ENCODE data around the gene CACNA2D3.
"Not testable (repeated sequence)": the region's sequence is repeated elsewhere in the genome, so short reads cannot be mapped to it uniquely, and the experiment has no call there.

CACNA2D3 gene

DNA sequence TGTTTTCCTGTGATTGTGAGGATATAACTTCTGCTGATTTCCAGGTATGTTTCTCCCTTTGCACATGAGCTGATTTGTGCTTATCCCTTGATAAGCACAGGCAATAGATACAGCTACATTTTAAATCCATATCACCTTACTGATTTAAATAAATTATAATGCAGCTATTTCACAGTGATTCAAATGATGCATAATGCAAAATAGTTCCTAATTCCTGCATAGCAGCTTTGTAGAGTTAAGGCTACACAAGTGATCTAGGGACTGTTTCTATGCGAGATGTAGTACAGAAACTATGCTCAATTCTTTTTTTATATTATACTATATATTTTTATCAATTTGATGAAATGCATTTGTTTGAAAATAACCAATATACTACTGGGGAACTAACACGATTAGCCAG is 471.3 kb downstream of the CACNA2D3 start:
- DNase-seq, result no peak

- no peak for DNase-seq
Measured at GRCh38 chr3:54596087-54596486, 473.7 kb downstream of the CACNA2D3 start.

GRCh38 chr3:54599716-54600115 is 477.4 kb downstream of the CACNA2D3 start:
- no peak for DNase-seq

DNA sequence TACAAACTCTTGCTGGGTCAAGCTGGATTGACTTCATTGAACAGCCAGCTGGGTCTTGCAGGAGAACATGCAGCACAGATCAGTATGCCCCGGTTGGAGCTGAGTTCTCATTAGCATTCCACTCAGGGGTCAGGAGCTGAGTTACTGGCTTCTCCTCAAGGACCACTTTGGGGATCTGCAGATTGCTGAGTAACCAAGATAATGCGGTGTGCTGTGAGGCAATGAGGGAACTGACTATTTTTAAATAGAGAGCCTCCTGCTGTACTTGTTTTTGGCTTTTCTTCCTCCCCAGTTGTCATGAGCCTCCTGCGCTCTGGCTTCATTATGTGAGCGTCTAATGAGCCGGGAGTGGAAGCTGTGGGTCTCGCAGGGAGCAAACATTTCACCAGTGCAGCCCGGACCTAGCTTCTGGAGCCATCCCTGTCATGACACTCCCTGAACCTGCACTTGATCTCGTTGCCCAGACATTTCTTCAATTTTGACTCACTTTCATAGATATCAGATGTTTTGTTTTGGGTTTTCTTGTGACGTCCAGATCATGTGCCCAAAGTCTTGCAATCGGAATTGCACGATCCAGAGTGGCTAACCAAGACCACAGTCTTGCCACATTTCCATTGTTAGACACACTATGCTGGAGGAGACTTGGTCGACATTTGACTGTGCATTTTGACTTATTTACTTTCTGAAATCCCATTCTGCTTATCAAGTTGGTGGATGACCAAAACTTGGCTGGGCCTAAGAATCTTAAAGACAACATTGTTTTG is 478.3 kb downstream of the CACNA2D3 start:
- DNase-seq, result no peak

DNA sequence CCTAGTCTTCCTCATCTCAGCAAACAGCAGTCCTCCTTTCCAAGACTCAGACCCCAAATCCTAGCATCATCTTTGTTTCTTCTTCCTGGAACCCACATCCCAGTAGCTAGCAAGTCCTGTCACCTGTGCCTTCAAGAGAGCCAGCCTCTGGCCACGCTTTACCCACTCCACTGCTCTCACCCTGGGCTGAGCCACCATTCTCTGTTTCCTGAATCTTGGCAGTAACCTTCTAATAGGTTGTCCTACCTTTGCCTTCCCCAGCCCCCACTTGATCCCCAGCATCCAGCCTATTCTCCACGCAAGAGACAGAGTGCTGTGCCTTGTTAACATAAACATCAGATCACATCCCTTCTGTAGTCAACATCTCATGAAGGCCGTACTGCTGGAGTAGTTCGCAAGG is 482.1 kb downstream of the CACNA2D3 start:
- DNase-seq, result no peak

GRCh38 chr3:54608041-54608440 is 485.7 kb downstream of the CACNA2D3 start:
- DNase-seq, result no peak

DNA sequence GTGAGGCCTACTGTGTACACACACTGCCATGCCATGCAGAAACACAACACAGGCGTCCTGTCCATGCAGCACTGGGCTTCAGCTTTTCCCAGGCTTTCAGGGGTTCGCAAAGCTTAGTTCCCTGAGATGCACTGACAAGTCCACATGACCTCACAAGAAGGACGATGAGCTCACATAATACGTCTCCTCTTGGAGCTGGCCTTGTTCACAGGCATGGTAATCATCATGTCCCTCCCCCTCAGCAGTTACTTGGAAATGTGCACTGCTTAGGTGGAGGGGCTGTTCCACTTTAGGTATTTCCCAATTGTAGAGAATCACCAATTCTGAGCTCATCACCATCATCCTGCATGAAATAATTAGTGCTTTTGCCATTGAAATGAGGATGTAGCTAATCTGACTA is 496.7 kb downstream of the CACNA2D3 start:
- no peak for DNase-seq

DNA sequence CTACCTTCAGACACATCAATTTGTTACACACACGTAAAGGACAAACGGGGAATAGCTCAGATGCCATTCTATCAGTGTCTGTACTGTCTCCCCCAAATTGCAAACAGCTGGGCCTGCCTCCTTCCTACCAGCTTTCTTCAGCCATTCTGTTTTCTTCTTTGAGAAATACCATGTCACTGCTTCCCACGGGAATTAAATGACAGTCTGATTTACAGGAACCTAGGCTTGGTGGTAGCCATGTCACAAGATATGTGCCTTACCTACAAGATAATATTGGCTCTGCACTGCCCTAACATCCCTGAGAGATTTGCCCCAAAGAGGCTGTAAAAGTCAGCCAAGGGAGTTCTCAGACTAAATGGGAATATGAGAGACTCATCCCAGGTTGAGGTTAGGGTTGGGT is 497.2 kb downstream of the CACNA2D3 start:
- DNase-seq, result no peak

DNA sequence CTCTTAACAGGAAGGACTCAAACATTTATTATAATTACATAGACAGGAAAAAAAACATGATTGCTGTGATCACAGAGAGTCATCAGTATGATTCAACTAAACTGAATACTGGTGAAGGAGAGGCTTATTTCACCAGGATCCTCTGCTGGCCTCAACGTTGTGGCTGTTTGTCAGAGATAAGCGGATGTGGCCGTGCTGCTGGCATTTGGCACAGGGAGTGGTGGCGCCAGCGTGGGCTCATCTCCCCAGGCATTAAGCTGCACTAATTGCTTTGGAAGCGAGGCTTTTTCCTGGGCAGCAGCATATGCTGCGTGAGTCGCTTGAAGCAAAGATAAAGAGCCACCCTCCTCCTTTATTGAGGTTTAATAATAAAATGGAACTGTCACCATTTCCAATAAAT is 498.8 kb downstream of the CACNA2D3 start:
- no peak for DNase-seq

DNA sequence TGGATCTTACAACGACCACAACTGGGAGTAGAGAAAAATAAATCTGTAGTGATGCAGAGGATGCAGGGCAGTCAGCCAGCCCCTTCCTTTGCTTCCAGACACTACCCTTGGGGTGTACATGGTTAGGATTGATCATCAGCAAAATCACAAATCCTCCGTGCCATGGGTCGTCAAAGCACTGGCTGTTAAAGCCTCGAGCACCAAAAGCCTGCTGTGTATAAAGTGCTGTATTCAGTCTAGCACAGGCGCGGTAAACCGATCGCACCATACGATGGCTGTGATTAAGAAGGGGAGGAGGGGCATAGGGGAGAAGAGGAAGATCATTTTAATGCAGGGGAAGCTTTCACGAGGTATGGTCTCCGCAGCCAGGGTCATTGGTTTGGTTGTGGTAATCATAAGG is 500.3 kb downstream of the CACNA2D3 start:
- no peak for DNase-seq

- no peak for DNase-seq
Measured at GRCh38 chr3:54625805-54626787, 503.7 kb downstream of the CACNA2D3 start.

DNA sequence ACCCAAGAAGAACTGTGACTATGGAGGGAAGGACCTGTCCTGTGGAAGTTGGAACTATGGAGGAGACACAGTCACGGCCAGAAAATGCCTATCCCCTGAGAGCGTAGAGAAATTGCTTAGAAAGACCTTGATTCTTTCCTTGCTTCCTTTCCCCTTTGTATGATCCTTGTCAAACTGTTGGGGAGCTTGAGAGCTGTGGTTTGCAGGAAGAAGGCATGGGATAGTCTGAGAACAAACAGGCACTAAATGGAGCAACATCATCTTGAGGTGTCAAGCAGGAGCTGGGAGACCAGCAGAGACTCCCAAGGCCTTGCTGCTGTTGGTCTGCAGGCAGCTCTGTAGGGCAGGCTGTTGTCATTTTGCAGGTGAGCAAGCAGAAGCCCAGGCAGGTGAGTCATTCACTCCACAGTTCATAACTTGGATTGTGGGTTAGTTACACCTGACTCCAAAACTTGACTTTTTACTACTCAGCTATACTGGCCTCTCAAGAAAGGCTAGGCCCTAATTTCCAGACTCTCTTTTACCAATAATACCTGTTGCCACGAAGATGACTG is 506.6 kb downstream of the CACNA2D3 start:
- DNase-seq, result no peak

DNA sequence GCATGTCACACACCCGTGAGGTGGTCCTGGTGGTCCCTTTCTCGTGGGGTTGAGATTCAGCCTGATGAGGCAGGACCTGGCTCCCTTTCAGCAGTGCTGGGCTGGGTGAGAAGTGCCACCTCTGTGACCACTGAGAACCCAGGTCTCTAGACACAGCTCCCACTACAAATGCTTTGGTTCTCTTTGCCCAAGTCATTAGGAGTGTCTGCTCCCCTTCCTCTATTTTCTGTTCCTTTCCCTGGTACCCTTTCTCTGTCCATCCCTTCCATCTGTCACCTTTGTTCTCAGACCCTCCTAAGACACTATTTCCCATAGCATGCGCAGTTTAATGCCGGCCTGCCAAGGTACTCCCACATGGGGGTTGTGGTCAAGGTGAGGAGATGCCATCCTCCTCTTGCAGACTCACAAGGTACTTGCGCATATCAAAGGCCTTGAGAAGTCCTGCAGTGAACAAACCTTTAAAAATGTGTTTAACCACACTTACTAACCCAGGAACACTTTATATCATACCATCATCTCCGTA is 507.8 kb downstream of the CACNA2D3 start:
- no peak for DNase-seq

GRCh38 chr3:54631001-54631400 is 508.6 kb downstream of the CACNA2D3 start:
- not testable (repeated sequence) for DNase-seq

GRCh38 chr3:54631516-54632325 is 509.4 kb downstream of the CACNA2D3 start:
- DNase-seq, result no peak

GRCh38 chr3:54632326-54632665 is 509.9 kb downstream of the CACNA2D3 start:
- no peak for DNase-seq

GRCh38 chr3:54632834-54633233 is 510.5 kb downstream of the CACNA2D3 start:
- DNase-seq, result no peak

GRCh38 chr3:54633444-54634121 is 511.2 kb downstream of the CACNA2D3 start:
- no peak for DNase-seq

DNA sequence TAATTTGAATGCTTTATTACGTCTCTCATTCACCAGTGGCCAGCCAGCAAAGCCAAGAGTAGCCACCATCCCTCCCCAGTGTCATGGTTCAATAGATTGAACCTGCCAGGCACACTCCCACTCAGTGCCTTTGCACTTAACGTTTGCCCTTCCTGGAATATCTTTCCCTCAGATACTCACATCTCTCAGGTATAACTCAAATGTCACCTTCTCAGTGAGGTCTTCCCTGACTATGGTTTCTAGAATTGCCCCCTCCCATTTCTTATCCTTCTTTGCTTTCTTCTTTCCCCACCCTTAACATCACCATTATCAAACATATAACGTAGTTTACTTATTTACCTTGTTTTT is 511.7 kb downstream of the CACNA2D3 start:
- no peak for DNase-seq

DNA sequence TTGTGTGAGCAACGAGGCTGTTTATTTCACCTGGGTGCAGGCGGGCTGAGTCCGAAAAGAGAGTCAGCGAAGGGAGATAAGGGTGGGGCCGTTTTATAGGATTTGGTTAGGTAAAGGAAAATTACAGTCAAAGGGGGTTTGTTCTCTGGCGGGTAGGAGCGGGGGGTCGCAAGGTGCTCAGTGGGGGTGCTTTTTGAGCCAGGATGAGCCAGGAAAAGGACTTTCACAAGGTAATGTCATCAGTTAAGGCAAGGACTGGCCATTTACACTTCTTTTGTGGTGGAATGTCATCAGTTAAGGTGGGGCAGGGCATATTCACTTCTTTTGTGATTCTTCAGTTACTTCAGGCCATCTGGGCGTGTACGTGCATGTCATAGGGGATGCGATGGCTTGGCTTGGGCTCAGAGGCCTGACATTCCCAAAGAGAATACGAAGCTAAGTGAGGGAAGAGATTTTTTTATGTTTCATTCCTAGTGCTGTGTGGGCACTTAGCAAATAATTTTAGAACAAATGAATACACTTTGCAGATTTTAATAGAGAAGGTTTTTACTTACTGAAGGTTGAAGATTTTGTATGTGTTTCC is 517.5 kb downstream of the CACNA2D3 start:
- DNase-seq, result not testable (repeated sequence)

GRCh38 chr3:54641226-54642014 is 519.1 kb downstream of the CACNA2D3 start:
- no peak for DNase-seq
